HG03064 (cell line): ENCODE results near the gene KRTAP5-1.

Experiments used
- ATAC-seq: cut with Tn5 transposase; IDR thresholded peaks from one replicate; pipeline ENCODE4 v1.9.1; 2021; ENCODE audit warnings: low read depth; ENCODE audit not compliant: unreplicated experiment

Gene KRTAP5-1

GRCh38 chr11:1573077-1573902 is 11.8 kb downstream of the KRTAP5-1 start:
- ATAC-seq, result no peak

GRCh38 chr11:1572197-1573076 is 12.6 kb downstream of the KRTAP5-1 start, which contains the start of gene DUSP8:
Gene DUSP8, minus strand, starts transcription at chr11:1572271. Its CDS starts 6,445 bp downstream, at chr11:1565826.
- ATAC-seq, result peak; percentile 56

GRCh38 chr11:1571760-1572196 is 13.3 kb downstream of the KRTAP5-1 start:
- no peak for ATAC-seq

- no peak for ATAC-seq
These were observed 14.0 kb downstream of the KRTAP5-1 start for GRCh38 chr11:1570896-1571759.

- ATAC-seq, result no peak
These were observed 14.6 kb downstream of the KRTAP5-1 start for GRCh38 chr11:1570531-1570895.

- no peak for ATAC-seq
These were observed 15.1 kb downstream of the KRTAP5-1 start for GRCh38 chr11:1570001-1570453.

- no peak for ATAC-seq
These were observed 15.8 kb downstream of the KRTAP5-1 start for GRCh38 chr11:1569251-1569780.

GRCh38 chr11:1568441-1568911 is 16.6 kb downstream of the KRTAP5-1 start:
- no peak for ATAC-seq

GRCh38 chr11:1567721-1568100 is 17.4 kb downstream of the KRTAP5-1 start:
- ATAC-seq, result no peak

- no peak for ATAC-seq
These were observed 17.9 kb downstream of the KRTAP5-1 start for GRCh38 chr11:1567052-1567720.

- no peak for ATAC-seq
These were observed 18.6 kb downstream of the KRTAP5-1 start for GRCh38 chr11:1566381-1567051.

- no peak for ATAC-seq
These were observed 19.2 kb downstream of the KRTAP5-1 start for GRCh38 chr11:1565904-1566247.

GRCh38 chr11:1565173-1565903 is 19.7 kb downstream of the KRTAP5-1 start:
- no peak for ATAC-seq

- ATAC-seq, result no peak
These were observed 20.4 kb downstream of the KRTAP5-1 start for GRCh38 chr11:1564535-1565172.

GRCh38 chr11:1563697-1564534 is 21.2 kb downstream of the KRTAP5-1 start:
- ATAC-seq, result no peak

- ATAC-seq, result no peak
These were observed 21.9 kb downstream of the KRTAP5-1 start for GRCh38 chr11:1563149-1563638.
